Adrenal gland (tissue), 5 donors: ENCODE measurements around the gene PSMG3.

Experiments
- POLR2A ChIP-seq, 2 donors: fragments of 450-650 bp; IDR thresholded peaks; one replicate each; pipeline ENCODE4 v1.6.1; 2017; ENCODE audit warnings: antibody characterized with exemption in 2 of 2, mild to moderate bottlenecking in 2 of 2, moderate library complexity in 1 of 2
- TF ChIP-seq, protein P1 (sequence below), 6 experiments: fragments of 450-650 bp in 4 of 6; fragments of 200-600 bp in 2 of 6; sonication (generic) in 1 of 6; IDR thresholded peaks; 1 replicate in 5 of 6; 2 replicates in 1 of 6; pipeline versions ENCODE4 v1.5.1 to v1.8.0; 2016 to 2021; ENCODE audit warnings: antibody characterized with exemption in 6 of 6, mild to moderate bottlenecking in 2 of 6, moderate library complexity in 1 of 6
- donor health status: DM: no; HTN: no; CAD: no.

DNA sequence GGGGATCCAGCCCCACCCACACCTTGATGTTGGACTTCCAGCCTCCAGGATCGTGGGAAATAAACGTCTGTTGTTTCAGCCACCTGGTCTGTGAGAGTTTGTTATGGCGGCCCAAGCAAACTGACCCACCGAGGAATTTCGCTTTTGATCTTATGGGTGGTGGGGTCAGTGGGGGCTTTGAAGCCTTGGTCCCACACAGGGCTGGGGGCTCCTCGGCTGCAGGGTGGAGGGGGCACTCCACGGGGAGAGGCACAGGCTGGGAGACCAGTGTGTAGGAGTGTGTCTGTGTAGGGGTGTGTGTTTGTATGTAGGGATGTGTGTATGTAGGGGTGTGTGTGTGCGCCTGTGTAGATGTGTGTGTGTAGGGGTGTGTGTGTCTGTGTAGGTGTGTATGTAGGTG is 48.1 kb upstream of the PSMG3 start:
- TF ChIP-seq, protein P1, sequence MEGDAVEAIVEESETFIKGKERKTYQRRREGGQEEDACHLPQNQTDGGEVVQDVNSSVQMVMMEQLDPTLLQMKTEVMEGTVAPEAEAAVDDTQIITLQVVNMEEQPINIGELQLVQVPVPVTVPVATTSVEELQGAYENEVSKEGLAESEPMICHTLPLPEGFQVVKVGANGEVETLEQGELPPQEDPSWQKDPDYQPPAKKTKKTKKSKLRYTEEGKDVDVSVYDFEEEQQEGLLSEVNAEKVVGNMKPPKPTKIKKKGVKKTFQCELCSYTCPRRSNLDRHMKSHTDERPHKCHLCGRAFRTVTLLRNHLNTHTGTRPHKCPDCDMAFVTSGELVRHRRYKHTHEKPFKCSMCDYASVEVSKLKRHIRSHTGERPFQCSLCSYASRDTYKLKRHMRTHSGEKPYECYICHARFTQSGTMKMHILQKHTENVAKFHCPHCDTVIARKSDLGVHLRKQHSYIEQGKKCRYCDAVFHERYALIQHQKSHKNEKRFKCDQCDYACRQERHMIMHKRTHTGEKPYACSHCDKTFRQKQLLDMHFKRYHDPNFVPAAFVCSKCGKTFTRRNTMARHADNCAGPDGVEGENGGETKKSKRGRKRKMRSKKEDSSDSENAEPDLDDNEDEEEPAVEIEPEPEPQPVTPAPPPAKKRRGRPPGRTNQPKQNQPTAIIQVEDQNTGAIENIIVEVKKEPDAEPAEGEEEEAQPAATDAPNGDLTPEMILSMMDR (IDR thresholded peaks at IDR 0.05) = no peak
- TF ChIP-seq POLR2A (IDR thresholded peaks at IDR 0.05) = no peak
